Activated CD8-positive, alpha-beta T cell treated with anti-CD3 and anti-CD28 coated beads for 36 hours (primary cell): ENCODE results near the gene KRTAP9-7. TPM values are rescaled to one million over a fixed set of nuclear protein-coding genes. Genes with fewer than 3 reads are reported as not detected.

Experiments used
- ATAC-seq: fragments of 200-7000 bp; cut with Tn5 transposase; one replicate; pipeline ENCODE4 v1.10.0; 2021; ENCODE audit warnings: mild to moderate bottlenecking, moderate library complexity
- CTCF ChIA-PET: fragments of 350-600 bp; sonication (Branson Sonifier 250); formaldehyde crosslinking; loops from one replicate; lab custom pipeline; 2021; ENCODE audit warnings: antibody characterized with exemption; lab: Charles Lee
- POLR2A ChIA-PET: fragments of 350-600 bp; sonication (Branson Sonifier 250); formaldehyde crosslinking; loops from one replicate; lab custom pipeline; 2021; ENCODE audit warnings: antibody characterized with exemption; lab: Charles Lee
- DNase-seq: peaks from one replicate; pipeline ENCODE4 v3.0.0-alpha.2; 2020
- H3K27ac Mint-ChIP-seq: one replicate; pipeline ENCODE4 v1.8.0; 2021; ENCODE audit warnings: mild to moderate bottlenecking, mixed read lengths
- H3K27me3 Mint-ChIP-seq: one replicate; pipeline ENCODE4 v1.8.0; 2021; ENCODE audit warnings: mixed read lengths
- H3K36me3 Mint-ChIP-seq: one replicate; pipeline ENCODE4 v1.8.0; 2021; ENCODE audit warnings: low read depth, mixed read lengths
- H3K4me1 Mint-ChIP-seq: one replicate; pipeline ENCODE4 v1.8.0; 2021; ENCODE audit warnings: low read depth, mixed read lengths
- H3K4me3 Mint-ChIP-seq: one replicate; pipeline ENCODE4 v1.8.0; 2021; ENCODE audit warnings: mild to moderate bottlenecking, moderate library complexity, mixed read lengths
- H3K9me3 Mint-ChIP-seq: one replicate; pipeline ENCODE4 v1.8.0; 2021; ENCODE audit warnings: mixed read lengths
- intact Hi-C: fragments of 100-400 bp; cut with micrococcal nuclease; formaldehyde crosslinking; loops from one replicate; pipeline ENCODE4 v1.10.0; 2022
- total RNA-seq, 2 experiments: library from RNA; stranded (reverse); gene quantifications; one replicate each; pipeline ENCODE4 v1.2.3, GENCODE V29; 2021
- TF ChIP-seq, protein P1 (sequence below): fragments of 200-600 bp; IDR thresholded peaks from one replicate; pipeline ENCODE4 v1.8.0; 2022; ENCODE audit warnings: antibody characterized with exemption, mild to moderate bottlenecking

Gene KRTAP9-7
- total RNA-seq, 2 experiments from 2014 or later = not detected

DNA sequence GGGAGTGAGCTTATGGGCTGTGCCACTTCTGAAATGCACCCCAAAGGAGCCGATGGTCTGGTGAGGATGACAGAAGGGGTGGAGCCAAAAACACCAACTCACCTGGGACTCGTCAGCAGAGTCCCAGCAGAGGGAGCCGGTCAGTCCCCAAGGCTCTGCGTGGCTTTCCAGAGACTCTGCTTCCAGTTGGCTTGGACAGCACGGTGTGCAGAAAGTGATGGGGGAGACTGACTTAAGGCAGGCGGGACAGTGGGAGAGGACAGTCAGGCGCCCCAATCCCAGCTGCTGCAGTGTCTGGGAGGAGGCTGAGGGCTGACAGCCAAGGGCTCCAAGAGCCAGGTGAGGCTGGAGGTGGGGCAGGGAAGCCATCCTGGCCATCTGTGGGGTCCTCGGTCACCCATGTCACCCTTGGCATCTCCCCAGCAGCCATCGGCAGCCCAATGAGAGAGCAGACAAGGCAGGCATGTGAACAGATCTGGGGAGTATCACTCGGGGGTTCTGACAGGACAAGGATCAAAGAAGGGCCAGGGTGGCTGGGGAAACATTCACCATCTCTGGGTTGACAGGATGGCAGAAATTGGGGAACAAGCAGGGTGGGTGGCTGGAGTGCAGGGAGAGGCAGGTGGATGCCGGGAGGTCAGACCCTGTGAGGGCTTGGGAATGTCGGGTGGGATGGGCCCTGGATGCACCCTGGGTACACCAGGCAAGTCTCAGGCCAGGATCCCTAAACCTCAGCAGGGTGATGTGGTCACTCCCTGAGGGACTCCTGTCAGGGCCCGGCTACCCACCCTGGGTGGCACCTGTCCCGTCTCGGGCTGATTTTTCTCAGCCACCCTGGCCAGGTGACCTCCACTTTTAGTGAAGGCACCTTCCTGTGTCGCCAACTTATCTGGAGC, 48.9 kb downstream of the KRTAP9-7 start:
- peak; percentile 60 for ATAC-seq
- Mint-ChIP-seq H3K27ac (no peak overlapping the region), H3K4me3 (no peak overlapping the region), H3K4me1 (peaks cover 21% of the 10 kb centered on the region), H3K27me3 (no peaks in the 10 kb centered on the region), H3K36me3 (no peaks in the 10 kb centered on the region), H3K9me3 (peaks cover 11% of the 10 kb centered on the region)
- TF ChIP-seq, protein P1, sequence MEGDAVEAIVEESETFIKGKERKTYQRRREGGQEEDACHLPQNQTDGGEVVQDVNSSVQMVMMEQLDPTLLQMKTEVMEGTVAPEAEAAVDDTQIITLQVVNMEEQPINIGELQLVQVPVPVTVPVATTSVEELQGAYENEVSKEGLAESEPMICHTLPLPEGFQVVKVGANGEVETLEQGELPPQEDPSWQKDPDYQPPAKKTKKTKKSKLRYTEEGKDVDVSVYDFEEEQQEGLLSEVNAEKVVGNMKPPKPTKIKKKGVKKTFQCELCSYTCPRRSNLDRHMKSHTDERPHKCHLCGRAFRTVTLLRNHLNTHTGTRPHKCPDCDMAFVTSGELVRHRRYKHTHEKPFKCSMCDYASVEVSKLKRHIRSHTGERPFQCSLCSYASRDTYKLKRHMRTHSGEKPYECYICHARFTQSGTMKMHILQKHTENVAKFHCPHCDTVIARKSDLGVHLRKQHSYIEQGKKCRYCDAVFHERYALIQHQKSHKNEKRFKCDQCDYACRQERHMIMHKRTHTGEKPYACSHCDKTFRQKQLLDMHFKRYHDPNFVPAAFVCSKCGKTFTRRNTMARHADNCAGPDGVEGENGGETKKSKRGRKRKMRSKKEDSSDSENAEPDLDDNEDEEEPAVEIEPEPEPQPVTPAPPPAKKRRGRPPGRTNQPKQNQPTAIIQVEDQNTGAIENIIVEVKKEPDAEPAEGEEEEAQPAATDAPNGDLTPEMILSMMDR = peak; percentile 25
- ChIA-PET CTCF (no interaction called here), POLR2A (interaction anchor here (0.6 to 0.9 kb wide), 2 partner anchors 23 to 32 kb away, joined by 3 read pairs; no protein-coding TSS in a partner anchor)
- DNase-seq = peak; percentile 34
- intact Hi-C loops = no loop called here

DNA sequence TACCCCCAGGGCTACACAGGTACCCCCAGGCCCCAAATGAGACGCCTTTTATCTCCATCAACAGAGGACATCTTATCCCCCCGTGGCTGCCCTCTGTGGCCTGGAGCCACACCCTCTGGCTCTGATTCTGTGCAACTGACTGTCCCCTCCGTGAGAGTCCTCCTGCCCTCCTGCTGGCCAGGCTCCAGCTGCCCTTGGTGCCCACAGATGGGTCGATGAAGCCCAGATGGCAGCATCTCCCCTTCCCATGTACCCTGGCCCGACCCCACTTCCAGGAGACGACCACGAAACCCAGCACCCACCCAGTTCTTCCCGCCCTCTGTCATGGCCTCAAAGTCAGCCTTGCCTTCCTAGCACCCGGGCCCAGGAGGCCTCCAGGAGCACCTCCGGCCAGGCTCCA, 49.6 kb downstream of the KRTAP9-7 start:
- peaks cover 4% of the 10 kb centered on the region for H3K9me3 Mint-ChIP-seq
- no peak overlapping the region for H3K27ac Mint-ChIP-seq
- H3K27me3 Mint-ChIP-seq = no peaks in the 10 kb centered on the region
- ChIA-PET CTCF (no interaction called here), POLR2A (no interaction called here)
- H3K4me1 Mint-ChIP-seq = peaks cover 21% of the 10 kb centered on the region
- H3K36me3 Mint-ChIP-seq = no peaks in the 10 kb centered on the region
- H3K4me3 Mint-ChIP-seq = no peak overlapping the region
- DNase-seq (no peak), ATAC-seq (no peak)
- TF ChIP-seq, protein P1 = no peak
- intact Hi-C loops = no loop called here

DNA sequence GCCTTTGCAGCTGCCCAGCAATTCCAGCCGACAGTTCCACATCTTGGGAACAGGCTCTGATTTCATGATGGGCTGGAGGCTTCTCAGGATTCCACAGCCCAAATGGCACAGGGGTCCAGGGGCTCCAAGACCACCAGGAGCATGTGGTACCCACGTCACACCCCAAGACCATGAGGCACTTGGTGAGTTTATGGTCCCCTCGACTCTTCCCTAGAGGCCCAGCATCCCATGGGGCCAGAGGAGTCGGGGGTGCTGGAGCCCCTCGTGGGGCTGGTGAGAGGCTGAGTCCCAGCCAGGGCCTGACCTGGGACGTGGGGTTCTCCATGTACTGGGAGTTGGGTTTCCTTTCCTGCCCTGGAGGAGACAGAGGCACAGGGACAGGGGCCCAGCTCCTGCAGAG, 50.1 kb downstream of the KRTAP9-7 start:
- Mint-ChIP-seq H3K36me3 (no peaks in the 10 kb centered on the region), H3K4me3 (no peak overlapping the region), H3K27ac (no peak overlapping the region), H3K4me1 (peaks cover 21% of the 10 kb centered on the region), H3K9me3 (peaks cover 1% of the 10 kb centered on the region), H3K27me3 (no peaks in the 10 kb centered on the region)
- DNase-seq (no peak), ATAC-seq (no peak)
- TF ChIP-seq, protein P1 = no peak
- POLR2A ChIA-PET = no interaction called here
- intact Hi-C loops = no loop called here
- CTCF ChIA-PET = no interaction called here

Other genes with a start within 250 kb of the KRTAP9-7 start
- gene KRTAP1-5, start 248.5 kb upstream of the KRTAP9-7 start, total RNA-seq = not detected
- not detected for gene KRTAP1-4, start 245.5 kb upstream of the KRTAP9-7 start, total RNA-seq
- gene KRTAP1-3, start 240.8 kb upstream of the KRTAP9-7 start, total RNA-seq = not detected
- gene KRTAP1-1, start 234.2 kb upstream of the KRTAP9-7 start, total RNA-seq = not detected
- not detected for gene KRTAP2-1, start 228.4 kb upstream of the KRTAP9-7 start, total RNA-seq
- not detected for gene KRTAP2-2, start 220.5 kb upstream of the KRTAP9-7 start, total RNA-seq
- gene KRTAP2-3, start 215.6 kb upstream of the KRTAP9-7 start, total RNA-seq = not detected
- not detected for gene KRTAP2-4, start 209.8 kb upstream of the KRTAP9-7 start, total RNA-seq
- gene KRTAP4-7, start 191.5 kb upstream of the KRTAP9-7 start, total RNA-seq = not detected
- gene KRTAP4-8, start 177.6 kb upstream of the KRTAP9-7 start, total RNA-seq = not detected
- not detected for gene KRTAP4-16, start 173.5 kb upstream of the KRTAP9-7 start, total RNA-seq
- gene KRTAP4-9, start 170.3 kb upstream of the KRTAP9-7 start, total RNA-seq = not detected
- not detected for gene KRTAP4-11, start 157.3 kb upstream of the KRTAP9-7 start, total RNA-seq
- gene KRTAP4-12, start 151.5 kb upstream of the KRTAP9-7 start, total RNA-seq = not detected
- gene KRTAP4-6, start 135.2 kb upstream of the KRTAP9-7 start, total RNA-seq = not detected
- not detected for gene KRTAP4-5, start 125.9 kb upstream of the KRTAP9-7 start, total RNA-seq
- gene KRTAP4-4, start 115.0 kb upstream of the KRTAP9-7 start, total RNA-seq = not detected
- not detected for gene KRTAP4-3, start 107.5 kb upstream of the KRTAP9-7 start, total RNA-seq
- gene KRTAP4-2, start 97.5 kb upstream of the KRTAP9-7 start, total RNA-seq = not detected
- not detected for gene KRTAP4-1, start 90.8 kb upstream of the KRTAP9-7 start, total RNA-seq
- not detected for gene KRTAP9-1, start 85.8 kb upstream of the KRTAP9-7 start, total RNA-seq
- not detected for gene KRTAP9-2, start 49.0 kb upstream of the KRTAP9-7 start, total RNA-seq
- gene KRTAP9-3, start 43.2 kb upstream of the KRTAP9-7 start, total RNA-seq = not detected
- not detected for gene KRTAP9-8, start 37.7 kb upstream of the KRTAP9-7 start, total RNA-seq
- gene KRTAP9-4, start 26.0 kb upstream of the KRTAP9-7 start, total RNA-seq = not detected
- not detected for gene KRTAP9-9, start 20.3 kb upstream of the KRTAP9-7 start, total RNA-seq
- not detected for gene KRTAP9-6, start 10.3 kb upstream of the KRTAP9-7 start, total RNA-seq
- not detected for gene KRTAP29-1, start 27.2 kb downstream of the KRTAP9-7 start, total RNA-seq
- gene KRTAP16-1, start 33.6 kb downstream of the KRTAP9-7 start, total RNA-seq = not detected
- gene KRTAP17-1, start 40.0 kb downstream of the KRTAP9-7 start, total RNA-seq = not detected
- not detected for gene KRT33A, start 75.1 kb downstream of the KRTAP9-7 start, total RNA-seq
- gene KRT33B, start 94.1 kb downstream of the KRTAP9-7 start, total RNA-seq = not detected
- gene KRT34, start 106.6 kb downstream of the KRTAP9-7 start, total RNA-seq = not detected
- not detected for gene KRT31, start 121.9 kb downstream of the KRTAP9-7 start, total RNA-seq
- gene KRT37, start 148.9 kb downstream of the KRTAP9-7 start, total RNA-seq = not detected
- gene KRT38, start 165.3 kb downstream of the KRTAP9-7 start, total RNA-seq = not detected
- gene KRT32, start 191.7 kb downstream of the KRTAP9-7 start, total RNA-seq = not detected
- not detected for gene KRT35, start 205.5 kb downstream of the KRTAP9-7 start, total RNA-seq
- not detected for gene KRT36, start 214.2 kb downstream of the KRTAP9-7 start, total RNA-seq
- gene KRT13, start 229.9 kb downstream of the KRTAP9-7 start, total RNA-seq = not detected
- gene KRT15, start 243.2 kb downstream of the KRTAP9-7 start, total RNA-seq = not detected